Vagina (tissue), 2 donors: Measurements from ENCODE around the gene GLO1. TPM values are rescaled to one million over a fixed set of nuclear protein-coding genes. Genes with fewer than 3 reads are reported as not detected.

Experiments
- DNase-seq, 2 donors: peaks; one replicate each; pipeline ENCODE4 v3.0.0-alpha.2; 2017; ENCODE audit errors: extremely low spot score in 2 of 2
- H3K27ac ChIP-seq: fragments of 200-600 bp; sonication (generic); one replicate; pipeline ENCODE4 v1.5.1; 2019
- H3K27me3 ChIP-seq: fragments of 200-600 bp; sonication (generic); one replicate; pipeline ENCODE4 v1.5.1; 2019
- H3K36me3 ChIP-seq, 2 donors: fragments of 200-600 bp; sonication (generic); one replicate each; pipeline ENCODE4 v1.5.1; 2017 to 2019
- H3K4me1 ChIP-seq: fragments of 200-600 bp; sonication (generic); one replicate; pipeline ENCODE4 v1.5.1; 2019
- H3K4me3 ChIP-seq, 2 donors: fragments of 200-600 bp; sonication (generic); 1 replicate in 1 of 2; 2 replicates in 1 of 2; pipeline ENCODE4 v1.5.1; 2016 to 2019
- H3K9me3 ChIP-seq: fragments of 200-600 bp; sonication (generic); one replicate; pipeline ENCODE4 v1.5.1; 2019
- CTCF ChIP-seq, 3 experiments: fragments of 450-650 bp in 2 of 3; fragments of 200-600 bp in 1 of 3; sonication (generic) in 1 of 3; IDR thresholded peaks; one replicate each; pipeline ENCODE4 v1.5.1; 2017 to 2019; ENCODE audit warnings: antibody characterized with exemption in 3 of 3, mild to moderate bottlenecking in 2 of 3, moderate library complexity in 2 of 3
- POLR2A ChIP-seq, 2 donors: fragments of 450-650 bp; IDR thresholded peaks; one replicate each; pipeline ENCODE4 v1.6.1; 2017; ENCODE audit warnings: antibody characterized with exemption in 2 of 2, mild to moderate bottlenecking in 2 of 2, moderate library complexity in 2 of 2
- POLR2AphosphoS5 ChIP-seq, 2 donors: sonication (generic); formaldehyde crosslinking; IDR thresholded peaks; one replicate each; pipeline ENCODE4 v1.9.0; 2017; ENCODE audit warnings: antibody characterized with exemption in 2 of 2, mild to moderate bottlenecking in 2 of 2, low read depth in 1 of 2; ENCODE audit not compliant: insufficient read depth in 1 of 2
- intact Hi-C: fragments of 100-400 bp; cut with DNase I; formaldehyde crosslinking; loops from one replicate; pipeline ENCODE4 v1.15.1; 2023
- total RNA-seq: library from RNA; depleted of rRNA; stranded (reverse); fragments of >200 nt; gene quantifications from one replicate; pipeline ENCODE4 v1.2.3, GENCODE V29; 2016

GLO1 gene
- 59.7 TPM for total RNA-seq

GRCh38 chr6:38702558-38703397 lies at the start of gene GLO1:
Gene GLO1, minus strand, starts transcription at chr6:38703145. Its CDS starts 91 bp downstream, at chr6:38703054.
- peak in 1 of 2 donors; percentile 98 for DNase-seq
- Histone ChIP-seq H3K36me3 (no peaks in the 10 kb centered on the region), H3K9me3 (peaks cover 2% of the 10 kb centered on the region), H3K4me3 (peak within 1 kb of the TSS; percentile 77 to 89), H3K27me3 (no peaks in the 10 kb centered on the region), H3K27ac (peak within 1 kb of the TSS; percentile 90), H3K4me1 (no peaks in the 10 kb centered on the region)
- peak in 1 of 2 donors; percentile 91 for TF ChIP-seq POLR2A (IDR thresholded peaks at IDR 0.05)
- TF ChIP-seq POLR2AphosphoS5 (IDR thresholded peaks at IDR 0.05; ENCODE audit: insufficient read depth in 1 of 2, low read depth in 1 of 2): peak; percentile 96 to 99
- TF ChIP-seq CTCF (IDR thresholded peaks at IDR 0.05): no peak
- intact Hi-C loops: no loop called here

- intact Hi-C loops: no loop called here
- Histone ChIP-seq H3K27me3 (no peaks in the 10 kb centered on the region), H3K36me3 (no peaks in the 10 kb centered on the region), H3K9me3 (no peaks in the 10 kb centered on the region), H3K4me3 (no peak overlapping the region), H3K4me1 (no peaks in the 10 kb centered on the region), H3K27ac (no peak overlapping the region)
- DNase-seq: no peak
- TF ChIP-seq CTCF (IDR thresholded peaks at IDR 0.05) (no peak), POLR2A (IDR thresholded peaks at IDR 0.05) (no peak), POLR2AphosphoS5 (IDR thresholded peaks at IDR 0.05; ENCODE audit: insufficient read depth in 1 of 2, low read depth in 1 of 2) (no peak)
These were observed 48.1 kb upstream of the GLO1 start for GRCh38 chr6:38750968-38751615.

GRCh38 chr6:38749473-38749872 lies 46.5 kb upstream of the GLO1 start:
- Histone ChIP-seq H3K9me3 (no peaks in the 10 kb centered on the region), H3K27ac (no peak overlapping the region), H3K27me3 (no peaks in the 10 kb centered on the region), H3K4me1 (no peaks in the 10 kb centered on the region), H3K36me3 (no peaks in the 10 kb centered on the region), H3K4me3 (no peak overlapping the region)
- DNase-seq: no peak
- intact Hi-C loops: no loop called here
- TF ChIP-seq CTCF (IDR thresholded peaks at IDR 0.05): no peak
- no peak for TF ChIP-seq POLR2AphosphoS5 (IDR thresholded peaks at IDR 0.05; ENCODE audit: insufficient read depth in 1 of 2, low read depth in 1 of 2)
- TF ChIP-seq POLR2A (IDR thresholded peaks at IDR 0.05): no peak

- H3K4me3 ChIP-seq: no peak overlapping the region
- no peaks in the 10 kb centered on the region for H3K4me1 ChIP-seq
- H3K27me3 ChIP-seq: no peaks in the 10 kb centered on the region
- intact Hi-C loops: no loop called here
- no peaks in the 10 kb centered on the region for H3K36me3 ChIP-seq
- DNase-seq: no peak
- H3K27ac ChIP-seq: no peak overlapping the region
- H3K9me3 ChIP-seq: no peaks in the 10 kb centered on the region
- TF ChIP-seq POLR2AphosphoS5 (IDR thresholded peaks at IDR 0.05; ENCODE audit: insufficient read depth in 1 of 2, low read depth in 1 of 2): no peak
- TF ChIP-seq POLR2A (IDR thresholded peaks at IDR 0.05): no peak
- no peak for TF ChIP-seq CTCF (IDR thresholded peaks at IDR 0.05)
These were observed 36.6 kb upstream of the GLO1 start for GRCh38 chr6:38739532-38739931.

- DNase-seq: no peak
- intact Hi-C loops: no loop called here
- Histone ChIP-seq H3K4me3 (no peak overlapping the region), H3K36me3 (no peaks in the 10 kb centered on the region), H3K27me3 (no peaks in the 10 kb centered on the region), H3K4me1 (no peaks in the 10 kb centered on the region), H3K9me3 (no peaks in the 10 kb centered on the region), H3K27ac (no peak overlapping the region)
- TF ChIP-seq POLR2AphosphoS5 (IDR thresholded peaks at IDR 0.05; ENCODE audit: insufficient read depth in 1 of 2, low read depth in 1 of 2): no peak
- TF ChIP-seq POLR2A (IDR thresholded peaks at IDR 0.05): no peak
- TF ChIP-seq CTCF (IDR thresholded peaks at IDR 0.05): no peak
These were observed 35.3 kb upstream of the GLO1 start for GRCh38 chr6:38738261-38738660.
